Testis (tissue), 2 donors: ENCODE data around the gene SSH3.

ENCODE experiments used
- POLR2A ChIP-seq: fragments of 450-650 bp; IDR thresholded peaks from one replicate; pipeline ENCODE4 v1.6.1; 2017; ENCODE audit warnings: antibody characterized with exemption, mild to moderate bottlenecking, moderate library complexity
- TF ChIP-seq, protein P1 (sequence below), 3 experiments: fragments of 450-650 bp in 2 of 3; fragments of 200-600 bp in 1 of 3; sonication (generic) in 1 of 3; IDR thresholded peaks; one replicate each; pipeline ENCODE4 v1.5.1; 2016 to 2019; ENCODE audit warnings: antibody characterized with exemption in 3 of 3, mild to moderate bottlenecking in 2 of 3, moderate library complexity in 1 of 3

DNA sequence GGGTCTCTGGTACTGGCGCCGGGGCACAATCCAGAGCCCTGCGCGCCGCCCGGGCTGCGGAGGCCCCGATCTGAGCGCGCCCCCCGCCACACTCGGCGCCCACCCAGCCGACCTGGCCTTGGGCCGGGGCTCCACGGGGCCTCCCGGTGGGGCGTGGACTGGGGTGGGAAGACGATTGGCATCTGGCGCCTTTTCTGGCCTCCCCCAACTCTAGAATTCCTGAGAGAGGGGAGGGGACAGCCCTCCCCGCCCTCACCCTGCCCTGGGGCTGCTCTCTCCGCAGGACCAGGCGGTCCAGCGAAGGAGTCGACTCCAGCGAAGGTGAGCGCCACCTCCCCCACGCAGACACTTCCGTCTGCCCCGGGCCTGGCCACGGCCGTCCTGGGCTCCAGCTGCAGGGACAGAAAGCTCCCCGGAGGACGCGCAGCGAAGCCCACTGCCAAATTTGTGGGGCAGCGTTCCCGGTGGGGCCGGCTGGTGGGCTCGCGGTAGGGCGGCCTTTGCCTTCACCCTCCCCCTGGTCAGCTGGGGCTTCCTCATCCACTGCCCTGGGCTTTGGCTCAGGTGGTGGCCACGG is 593 bp downstream of the SSH3 start:
- TF ChIP-seq POLR2A, result no peak
- TF ChIP-seq, protein P1, sequence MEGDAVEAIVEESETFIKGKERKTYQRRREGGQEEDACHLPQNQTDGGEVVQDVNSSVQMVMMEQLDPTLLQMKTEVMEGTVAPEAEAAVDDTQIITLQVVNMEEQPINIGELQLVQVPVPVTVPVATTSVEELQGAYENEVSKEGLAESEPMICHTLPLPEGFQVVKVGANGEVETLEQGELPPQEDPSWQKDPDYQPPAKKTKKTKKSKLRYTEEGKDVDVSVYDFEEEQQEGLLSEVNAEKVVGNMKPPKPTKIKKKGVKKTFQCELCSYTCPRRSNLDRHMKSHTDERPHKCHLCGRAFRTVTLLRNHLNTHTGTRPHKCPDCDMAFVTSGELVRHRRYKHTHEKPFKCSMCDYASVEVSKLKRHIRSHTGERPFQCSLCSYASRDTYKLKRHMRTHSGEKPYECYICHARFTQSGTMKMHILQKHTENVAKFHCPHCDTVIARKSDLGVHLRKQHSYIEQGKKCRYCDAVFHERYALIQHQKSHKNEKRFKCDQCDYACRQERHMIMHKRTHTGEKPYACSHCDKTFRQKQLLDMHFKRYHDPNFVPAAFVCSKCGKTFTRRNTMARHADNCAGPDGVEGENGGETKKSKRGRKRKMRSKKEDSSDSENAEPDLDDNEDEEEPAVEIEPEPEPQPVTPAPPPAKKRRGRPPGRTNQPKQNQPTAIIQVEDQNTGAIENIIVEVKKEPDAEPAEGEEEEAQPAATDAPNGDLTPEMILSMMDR (IDR thresholded peaks at IDR 0.05), result no peak
